MM.1S (cell line): ENCODE results near the gene RAB24.

Source experiments
- DNase-seq: peaks from one replicate; pipeline ENCODE4 v3.0.0-alpha.2; 2015
- H2AFZ ChIP-seq: fragments of 300-600 bp; sonication (generic); 2 replicates; pipeline ENCODE4 v1.6.0; 2016; ENCODE audit warnings: antibody characterized with exemption, low read length
- H3F3A ChIP-seq: fragments of 300-600 bp; sonication (generic); 2 replicates; pipeline ENCODE4 v1.6.1; 2016; ENCODE audit warnings: mild to moderate bottlenecking, antibody characterized with exemption, low read length, moderate library complexity, mixed read lengths; ENCODE audit not compliant: insufficient read depth
- H3K27ac ChIP-seq: fragments of 300-600 bp; sonication (generic); 2 replicates; pipeline ENCODE4 v1.5.1; 2016; ENCODE audit warnings: mild to moderate bottlenecking, low read length
- H3K27me3 ChIP-seq: fragments of 300-600 bp; sonication (generic); replicated peaks from 2 replicates; pipeline ENCODE4 v1.6.0; 2016; ENCODE audit warnings: low read length; ENCODE audit not compliant: insufficient read depth
- H3K36me3 ChIP-seq: fragments of 300-600 bp; sonication (generic); replicated peaks from 2 replicates; pipeline ENCODE4 v1.6.1; 2016; ENCODE audit warnings: mild to moderate bottlenecking, low read length, mixed read lengths; ENCODE audit not compliant: insufficient read depth
- H3K4me1 ChIP-seq: fragments of 300-600 bp; sonication (generic); 2 replicates; pipeline ENCODE4 v1.6.1; 2016; ENCODE audit warnings: low read length, mixed read lengths
- H3K4me2 ChIP-seq: fragments of 300-600 bp; sonication (generic); 2 replicates; pipeline ENCODE4 v1.6.0; 2016; ENCODE audit warnings: low read depth, low read length
- H3K4me3 ChIP-seq: fragments of 300-600 bp; sonication (generic); 2 replicates; pipeline ENCODE4 v1.5.1; 2016; ENCODE audit warnings: low read length, mixed read lengths
- H3K79me2 ChIP-seq: fragments of 300-600 bp; sonication (generic); 2 replicates; pipeline ENCODE4 v1.6.1; 2016; ENCODE audit warnings: mixed run types, low read length, mixed read lengths
- H3K9ac ChIP-seq: fragments of 300-600 bp; sonication (generic); 2 replicates; pipeline ENCODE4 v1.6.1; 2016; ENCODE audit warnings: low read length, mixed read lengths
- H3K9me2 ChIP-seq: fragments of 300-600 bp; sonication (generic); replicated peaks from 2 replicates; pipeline ENCODE4 v1.6.1; 2016; ENCODE audit warnings: mild to moderate bottlenecking, low read length, mixed read lengths; ENCODE audit not compliant: insufficient read depth
- H3K9me3 ChIP-seq: fragments of 300-600 bp; sonication (generic); replicated peaks from 2 replicates; pipeline ENCODE4 v1.6.1; 2016; ENCODE audit warnings: mild to moderate bottlenecking, low read length, mixed read lengths; ENCODE audit not compliant: insufficient read depth
- H4K20me1 ChIP-seq: fragments of 300-600 bp; sonication (generic); 2 replicates; pipeline ENCODE4 v1.6.1; 2016; ENCODE audit warnings: mild to moderate bottlenecking, low read length, moderate library complexity, mixed read lengths; ENCODE audit not compliant: insufficient read depth
- CTCF ChIP-seq: fragments of 300-600 bp; sonication (generic); IDR thresholded peaks from 2 replicates; pipeline ENCODE4 v1.5.1; 2016; ENCODE audit warnings: antibody characterized with exemption, low read length, mixed read lengths
- EZH2 ChIP-seq: fragments of 300-600 bp; sonication (generic); optimal IDR thresholded peaks from 2 replicates; pipeline ENCODE3; 2017; ENCODE audit warnings: low read depth, mild to moderate bottlenecking, antibody characterized with exemption, low read length, mixed read lengths
- EZH2phosphoT487 ChIP-seq: fragments of 300-600 bp; sonication (generic); IDR thresholded peaks from 2 replicates; pipeline ENCODE4 v1.6.1; 2018; ENCODE audit warnings: antibody characterized with exemption, low read length

RAB24 gene

GRCh38 chr5:177325868-177326381 is 22.4 kb upstream of the RAB24 start:
- no peaks in the 10 kb centered on the region for H3K4me1 ChIP-seq
- H4K20me1 ChIP-seq: no peaks in the 10 kb centered on the region
- H3K27me3 ChIP-seq: no peaks in the 10 kb centered on the region
- no peaks in the 10 kb centered on the region for H3K36me3 ChIP-seq
- H3K4me3 ChIP-seq: no peak overlapping the region
- H3K27ac ChIP-seq: no peak overlapping the region
- no peaks in the 10 kb centered on the region for H3F3A ChIP-seq
- H3K9ac ChIP-seq: no peak overlapping the region
- H3K9me3 ChIP-seq: no peaks in the 10 kb centered on the region
- no peak for DNase-seq
- H3K79me2 ChIP-seq: no peaks in the 10 kb centered on the region
- TF ChIP-seq EZH2phosphoT487: no peak
- TF ChIP-seq CTCF: no peak
- no peak for TF ChIP-seq EZH2
- no peaks in the 10 kb centered on the region for H3K9me2 ChIP-seq
- no peak overlapping the region for H3K4me2 ChIP-seq
- H2AFZ ChIP-seq: no peak overlapping the region

- Histone ChIP-seq H3K27me3 (no peaks in the 10 kb centered on the region), H3K9me2 (no peaks in the 10 kb centered on the region), H3F3A (0 out of 2 replicates have a peak, but pooled peaks cover 4% of the 10 kb centered on the region), H4K20me1 (no peaks in the 10 kb centered on the region), H2AFZ (no peak overlapping the region), H3K4me2 (no peak overlapping the region), H3K9ac (no peak overlapping the region), H3K36me3 (no peaks in the 10 kb centered on the region), H3K4me3 (no peak overlapping the region), H3K27ac (no peak overlapping the region), H3K79me2 (no peaks in the 10 kb centered on the region), H3K4me1 (no peaks in the 10 kb centered on the region), H3K9me3 (no peaks in the 10 kb centered on the region)
- no peak for DNase-seq
- TF ChIP-seq EZH2phosphoT487: no peak
- no peak for TF ChIP-seq EZH2
- TF ChIP-seq CTCF: no peak
Observed at GRCh38 chr5:177320879-177321278, 17.4 kb upstream of the RAB24 start.

- no peak overlapping the region for H3K27ac ChIP-seq
- no peaks in the 10 kb centered on the region for H3K27me3 ChIP-seq
- no peaks in the 10 kb centered on the region for H3K4me1 ChIP-seq
- TF ChIP-seq EZH2phosphoT487 (no peak), EZH2 (no peak), CTCF (no peak)
- no peaks in the 10 kb centered on the region for H3K36me3 ChIP-seq
- H3K9me2 ChIP-seq: no peaks in the 10 kb centered on the region
- H3K9ac ChIP-seq: no peak overlapping the region
- H4K20me1 ChIP-seq: no peaks in the 10 kb centered on the region
- H3K4me3 ChIP-seq: no peak overlapping the region
- H3F3A ChIP-seq: 0 out of 2 replicates have a peak, but pooled peaks cover 4% of the 10 kb centered on the region
- no peak overlapping the region for H2AFZ ChIP-seq
- no peak overlapping the region for H3K4me2 ChIP-seq
- no peak for DNase-seq
- no peaks in the 10 kb centered on the region for H3K9me3 ChIP-seq
- H3K79me2 ChIP-seq: no peaks in the 10 kb centered on the region
Observed at GRCh38 chr5:177319913-177320588, 16.5 kb upstream of the RAB24 start.
